Left forelimb (tissue), 1 donor: ENCODE measurements around the gene TTC34.
"Not testable (repeated sequence)": the region's sequence is repeated elsewhere in the genome, so short reads cannot be mapped to it uniquely, and the experiment has no call there.

Experiments used
- DNase-seq: peaks from one replicate; pipeline ENCODE4 v3.0.0-alpha.2; 2018; ENCODE audit warnings: low spot score

TTC34 gene

DNA sequence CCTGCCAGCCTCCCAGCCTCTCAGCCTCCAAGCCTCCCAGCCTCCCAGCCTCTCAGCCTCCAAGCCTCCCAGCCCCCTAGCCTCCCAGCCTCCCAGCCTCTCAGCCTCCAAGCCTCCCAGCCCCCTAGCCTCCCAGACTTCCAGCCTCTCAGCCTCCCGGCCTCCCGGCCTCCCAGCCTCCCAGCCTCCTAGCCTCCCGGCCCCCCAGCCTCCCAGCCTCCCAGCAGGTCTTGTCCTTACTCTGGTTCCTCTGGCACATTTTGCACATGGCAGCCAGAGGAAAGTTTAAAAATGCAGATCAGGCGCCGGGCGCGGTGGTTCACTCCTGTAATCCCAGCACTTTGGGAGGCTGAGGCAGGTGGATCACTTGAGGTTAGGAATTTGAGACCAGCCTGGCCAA, 2.5 kb downstream of the TTC34 start:
- not testable (repeated sequence) for DNase-seq

- DNase-seq = peak; percentile 36
These were observed 3.8 kb downstream of the TTC34 start for GRCh38 chr1:2797741-2798016.

GRCh38 chr1:2796890-2797740, 4.4 kb downstream of the TTC34 start:
- DNase-seq = peak; percentile 45

GRCh38 chr1:2795926-2796325, 5.6 kb downstream of the TTC34 start:
- peak; percentile 23 for DNase-seq

GRCh38 chr1:2791027-2791760, 10.3 kb downstream of the TTC34 start:
- peak; percentile 26 for DNase-seq

GRCh38 chr1:2789986-2790581, 11.4 kb downstream of the TTC34 start:
- DNase-seq = peak; percentile 58

DNA sequence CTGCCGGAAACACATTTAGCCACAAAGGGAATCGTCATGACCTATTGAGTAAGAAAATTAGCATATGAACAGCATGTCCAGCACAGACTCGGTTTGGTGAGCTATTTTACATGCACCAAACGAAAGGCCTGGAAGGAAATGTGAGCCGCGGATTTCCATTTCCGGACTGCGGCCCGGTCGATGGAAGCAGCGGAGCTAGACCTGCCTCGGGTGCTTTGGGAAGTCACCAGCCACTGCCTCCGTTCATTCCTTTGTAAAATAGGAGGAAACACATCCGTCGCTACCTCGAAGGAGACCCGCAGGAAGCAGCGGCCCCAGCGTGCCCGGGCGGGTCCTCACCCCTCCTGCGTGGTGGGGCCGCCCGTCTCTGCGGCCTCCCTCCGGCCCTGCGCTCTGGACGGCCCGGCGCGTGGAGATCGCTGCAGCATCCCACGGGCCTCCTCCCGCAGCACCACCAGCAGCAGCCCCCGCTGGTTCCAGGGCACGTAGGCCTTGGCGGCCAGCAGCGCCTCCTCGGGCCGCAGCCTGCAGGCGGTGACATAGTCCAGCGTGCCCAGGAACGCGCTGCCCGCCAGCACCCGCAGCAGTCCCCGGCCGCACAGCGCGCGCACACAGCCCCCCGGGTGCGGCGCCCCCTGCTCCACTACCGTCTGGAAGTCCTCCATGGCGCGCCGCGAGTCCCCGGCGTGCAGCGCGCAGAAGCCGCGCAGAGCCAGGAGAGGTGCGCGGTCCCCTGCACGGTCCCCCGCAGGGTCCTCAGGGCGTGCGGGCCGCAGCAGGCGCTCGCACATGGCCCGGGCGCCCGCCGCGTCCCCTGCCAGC, 12.1 kb downstream of the TTC34 start:
- no peak for DNase-seq

DNA sequence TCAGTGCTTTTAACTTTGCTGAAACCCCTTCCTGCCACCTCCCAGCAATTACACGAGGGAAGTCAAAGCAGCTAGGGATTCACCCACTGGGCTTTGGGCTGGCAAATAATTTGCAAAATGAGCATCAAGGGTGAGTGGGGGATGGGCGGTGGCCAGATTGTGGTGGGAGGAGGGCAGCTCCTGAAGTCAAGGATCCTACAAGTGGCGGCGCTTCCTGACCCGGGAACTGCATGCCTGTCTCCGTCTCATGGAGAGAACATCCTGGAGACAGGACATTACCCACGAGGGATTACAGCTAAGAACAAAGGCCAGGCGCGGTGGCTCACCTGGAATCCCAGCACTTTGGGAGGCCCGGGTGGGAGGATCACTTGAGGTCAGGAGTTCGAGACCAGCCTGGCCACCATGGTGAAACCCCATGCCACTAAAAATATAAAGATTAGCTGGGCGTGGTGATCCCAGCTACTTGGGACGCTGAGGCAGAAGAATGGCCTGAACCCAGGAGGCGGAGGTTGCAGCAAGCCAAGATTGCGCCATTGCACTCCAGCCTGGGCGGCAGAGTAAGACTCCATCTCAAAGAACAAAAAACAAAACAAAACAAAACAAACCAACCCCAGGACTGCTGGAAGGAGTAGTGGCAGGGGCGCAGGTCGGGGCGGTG, 12.9 kb downstream of the TTC34 start:
- peak; percentile 56 for DNase-seq

DNA sequence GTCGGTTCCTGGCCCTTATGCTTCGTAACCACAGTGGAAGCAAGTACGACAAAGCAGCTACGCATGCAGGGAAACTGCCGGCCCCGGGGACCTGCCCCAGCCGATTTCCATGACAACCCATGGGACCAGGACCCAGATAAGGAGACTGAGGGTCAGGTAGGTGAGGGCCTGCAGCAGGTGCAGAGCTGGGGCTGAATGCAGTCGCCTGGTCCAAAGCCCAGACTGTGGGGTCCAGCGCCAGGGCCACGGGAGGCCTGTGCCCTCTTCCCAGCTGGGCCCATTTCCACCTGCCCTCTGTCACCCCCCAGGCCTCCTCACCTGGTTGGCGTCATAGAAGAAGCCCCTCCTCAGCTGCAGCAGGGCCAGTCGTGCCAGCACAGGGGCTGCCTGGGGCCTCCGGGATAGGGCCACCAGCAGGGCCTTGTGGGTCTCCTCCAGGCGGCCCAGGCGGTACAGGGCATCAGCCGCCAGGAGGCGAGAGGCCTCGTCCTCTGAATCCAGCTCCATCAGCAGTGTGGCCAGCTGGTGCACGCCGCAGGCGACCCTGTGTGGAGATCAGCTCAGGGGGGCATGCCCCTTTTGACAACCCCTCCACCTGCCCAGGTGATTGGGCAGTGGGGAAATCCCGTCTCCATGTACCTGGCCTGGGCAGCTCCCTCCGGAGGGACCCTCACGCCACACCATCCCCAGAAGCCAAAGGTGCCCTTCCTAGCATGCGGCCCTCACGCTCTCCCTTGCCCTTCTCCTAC, 14.2 kb downstream of the TTC34 start:
- peak; percentile 60 for DNase-seq

DNA sequence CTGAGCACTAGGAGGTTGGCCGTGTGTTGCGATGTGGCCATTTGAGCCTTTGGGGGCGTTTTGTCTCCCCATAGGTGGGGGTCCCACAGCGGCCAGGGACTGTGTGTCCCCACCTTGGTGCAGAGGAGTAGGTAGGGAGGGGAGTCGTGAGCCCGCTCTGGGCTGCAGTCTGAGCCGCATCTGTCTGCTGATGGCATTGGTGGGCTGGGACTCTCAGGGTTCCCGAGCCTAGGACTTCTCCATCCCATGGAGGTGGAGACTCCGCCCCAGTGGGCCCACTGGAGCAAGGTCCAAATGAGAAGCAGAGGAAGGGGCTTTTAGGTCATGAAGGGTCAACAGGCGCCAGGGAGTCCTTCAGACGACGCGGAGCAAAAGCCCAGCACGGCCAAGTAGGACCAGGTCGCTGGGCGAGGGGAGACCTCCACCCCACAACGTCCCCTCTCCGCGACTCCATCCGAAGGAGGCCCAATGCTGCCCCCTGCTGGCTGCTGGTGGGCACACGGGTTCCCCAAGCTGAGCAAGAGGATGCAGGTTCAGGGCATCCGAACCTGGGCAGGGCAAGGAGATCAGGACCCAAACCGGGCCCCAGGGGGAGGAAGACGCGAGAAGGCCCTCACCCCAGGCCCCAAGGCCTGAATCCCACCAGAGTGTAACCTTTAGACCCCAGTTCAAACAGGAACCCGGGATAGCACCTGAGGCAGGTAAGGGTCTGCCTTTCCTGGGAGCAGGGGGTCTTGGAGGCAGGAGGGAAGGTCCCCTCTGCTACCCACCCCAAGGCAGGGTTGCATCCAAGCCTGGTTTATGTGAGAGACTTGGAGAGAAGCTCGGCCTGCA, 14.9 kb downstream of the TTC34 start:
- DNase-seq = peak; percentile 68

DNA sequence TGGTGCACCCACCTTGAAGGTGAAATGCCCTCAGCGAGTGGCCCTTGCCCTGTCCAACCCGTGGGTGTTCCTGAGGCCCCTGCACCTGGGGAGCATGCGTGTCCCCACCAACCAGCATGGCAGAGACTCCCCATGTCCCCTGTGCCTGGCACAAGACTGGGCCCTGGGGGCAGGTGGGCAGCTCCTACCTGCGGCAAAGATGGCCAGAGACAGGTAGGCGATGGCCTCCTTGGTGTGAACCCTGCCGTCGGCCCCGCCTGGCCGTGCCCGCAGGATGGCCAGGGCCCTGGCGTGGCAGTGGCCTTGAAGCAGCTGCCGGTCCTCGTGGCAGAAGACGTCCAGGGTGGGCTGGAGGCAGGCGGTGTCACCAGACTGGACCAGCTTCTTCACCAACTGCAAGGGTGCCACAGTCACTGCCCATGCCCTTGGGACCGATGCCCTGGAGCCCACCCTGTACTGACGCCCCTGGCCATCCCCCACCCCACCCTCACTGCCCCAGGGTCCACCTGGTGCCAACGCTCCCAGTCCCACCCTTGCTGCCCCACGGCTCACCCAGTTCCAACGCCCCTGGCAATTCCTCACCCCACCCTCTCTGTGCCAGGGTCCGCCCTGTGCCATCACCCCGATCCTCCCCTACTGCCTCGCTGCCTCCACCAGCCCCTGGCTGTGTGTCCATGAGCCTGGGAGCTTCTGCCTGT, 15.7 kb downstream of the TTC34 start:
- DNase-seq = no peak

DNA sequence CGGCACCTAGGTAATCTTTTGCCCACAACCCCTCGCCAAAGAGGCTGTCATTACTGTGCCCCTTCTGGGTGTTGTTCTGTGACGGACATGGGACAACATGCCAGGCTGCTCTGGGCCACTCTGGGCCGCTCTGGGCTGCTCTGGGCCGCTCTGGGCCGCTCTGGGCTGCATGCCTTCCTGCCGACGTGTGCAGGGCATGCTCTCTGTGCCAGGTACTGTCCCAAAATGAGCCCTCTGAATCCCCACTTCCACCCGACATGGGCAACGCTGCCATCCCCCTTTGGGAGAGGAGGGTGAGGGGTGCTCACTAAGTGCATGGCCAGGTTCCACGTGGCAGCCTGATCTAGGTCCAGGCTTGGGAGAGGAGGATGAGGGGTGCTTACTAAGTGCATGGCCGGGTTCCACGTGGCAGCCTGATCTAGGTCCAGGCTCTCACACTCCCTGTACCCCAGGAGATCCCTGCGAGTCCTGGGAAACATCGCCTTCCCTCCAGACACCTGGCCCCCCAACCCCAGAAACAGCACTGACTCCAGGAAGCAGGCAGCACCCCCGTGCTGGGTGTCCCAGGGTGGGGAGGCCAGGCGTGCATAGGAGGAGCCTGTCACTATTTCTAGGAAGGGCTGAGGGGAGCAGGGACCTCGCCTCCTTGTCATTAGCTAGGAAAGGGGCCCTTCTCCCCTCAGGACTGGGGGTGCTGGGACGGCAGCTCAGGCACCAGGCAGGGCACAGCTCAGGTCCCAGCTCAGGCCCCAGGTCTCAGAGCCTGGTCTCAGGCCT, 16.5 kb downstream of the TTC34 start:
- DNase-seq = no peak

DNA sequence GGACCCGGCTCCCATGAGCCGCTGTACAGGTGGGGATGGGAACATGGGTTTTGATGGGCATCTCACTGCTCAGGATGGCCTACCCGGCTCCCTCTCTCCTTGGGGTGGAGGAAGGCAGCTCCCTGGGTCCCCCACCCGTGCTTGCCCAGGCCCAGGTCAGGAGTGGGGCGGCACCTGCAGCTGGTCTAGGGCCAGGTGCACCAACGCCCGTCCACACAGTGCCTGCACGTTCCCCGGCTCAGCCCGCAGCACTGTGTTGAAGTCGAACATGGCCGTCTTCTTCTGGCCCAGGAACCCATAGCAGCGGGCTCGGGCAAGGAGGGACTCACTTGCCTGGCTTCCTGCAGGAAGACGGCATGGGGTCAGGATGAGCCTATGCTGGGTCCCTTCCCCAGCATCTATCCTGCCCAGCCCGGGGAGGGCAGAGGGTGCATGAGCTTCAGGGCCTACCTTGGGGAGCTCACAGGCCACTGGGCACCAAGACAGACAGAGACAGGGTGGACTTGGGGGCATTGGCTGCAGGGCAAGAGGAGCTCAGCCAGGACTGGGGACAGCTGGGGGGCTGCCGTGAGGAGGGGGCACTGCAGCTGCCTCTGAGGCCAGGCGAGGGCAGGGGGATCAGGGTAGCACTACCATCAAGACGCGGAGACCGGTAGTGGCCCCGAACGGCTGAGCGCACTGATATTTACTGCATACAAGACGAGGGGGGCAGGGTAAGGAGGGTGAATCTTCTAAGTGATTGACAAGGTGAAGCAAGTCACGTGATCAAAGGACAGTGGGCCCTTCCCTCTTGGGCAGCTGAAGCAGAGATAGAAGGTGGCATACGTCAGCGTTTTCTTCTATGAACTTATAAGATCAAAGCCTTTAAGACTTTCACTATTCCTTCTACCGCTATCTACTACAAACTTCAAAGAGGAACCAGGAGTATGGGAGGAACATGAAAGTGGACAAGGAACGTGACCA, 17.8 kb downstream of the TTC34 start:
- DNase-seq = peak; percentile 61

- DNase-seq = no peak
These were observed 18.4 kb downstream of the TTC34 start for GRCh38 chr1:2783069-2783434.

GRCh38 chr1:2781627-2782026, 19.9 kb downstream of the TTC34 start:
- DNase-seq = no peak

- DNase-seq = peak; percentile 56
These were observed 23.3 kb downstream of the TTC34 start for GRCh38 chr1:2778220-2778592.

DNA sequence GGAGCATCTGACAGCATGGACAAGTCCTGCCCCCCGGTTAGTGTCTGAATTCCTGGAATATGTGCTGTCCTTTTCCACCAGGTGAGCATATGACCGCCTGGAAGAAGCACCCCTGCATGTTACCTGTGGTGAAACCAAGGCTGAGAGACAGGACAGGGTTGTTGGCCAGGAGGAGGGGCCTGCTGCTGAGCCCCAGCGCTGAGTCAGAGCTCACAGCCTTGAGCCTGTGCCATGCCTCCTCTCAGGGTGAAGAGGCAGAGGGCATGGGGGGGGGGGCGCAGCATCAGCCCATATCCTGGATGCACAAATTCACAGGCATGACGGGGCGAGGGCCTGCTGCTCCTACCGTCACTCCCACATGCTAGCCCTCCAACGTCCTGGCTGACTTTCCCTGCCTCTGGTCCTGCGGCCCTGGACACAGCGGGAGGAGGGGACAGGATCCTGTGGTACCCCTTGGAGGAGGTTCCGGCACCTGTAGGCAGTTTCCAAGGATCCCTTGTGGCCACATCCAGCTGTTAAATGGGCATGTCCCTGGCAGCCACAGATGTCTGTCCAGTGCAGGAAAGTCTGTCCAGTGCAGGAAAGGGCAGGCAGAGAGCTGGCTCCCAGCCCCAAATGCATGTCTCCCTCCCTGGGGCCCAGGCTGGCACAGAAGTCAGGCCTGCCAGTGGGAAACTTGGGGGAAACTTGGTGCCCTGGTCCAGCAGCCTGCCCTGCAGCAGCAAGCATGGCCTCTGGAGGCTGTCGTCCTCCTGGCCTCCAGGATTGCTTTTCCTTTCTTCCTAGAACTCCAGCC, 23.9 kb downstream of the TTC34 start:
- DNase-seq = peak; percentile 57
